Stimulated activated CD8-positive, alpha-beta memory T cell treated with anti-CD3 and anti-CD28 coated beads, Interleukin-12 subunit alpha, Interleukin-12 subunit beta, amount 100 ng/mL, for 24 hours (primary cell): ENCODE data around the gene USP47.

ENCODE experiments used
- DNase-seq: peaks from one replicate; pipeline ENCODE4 v3.0.0-alpha.2; 2020; ENCODE audit errors: extremely low read depth

USP47 gene, protein sequence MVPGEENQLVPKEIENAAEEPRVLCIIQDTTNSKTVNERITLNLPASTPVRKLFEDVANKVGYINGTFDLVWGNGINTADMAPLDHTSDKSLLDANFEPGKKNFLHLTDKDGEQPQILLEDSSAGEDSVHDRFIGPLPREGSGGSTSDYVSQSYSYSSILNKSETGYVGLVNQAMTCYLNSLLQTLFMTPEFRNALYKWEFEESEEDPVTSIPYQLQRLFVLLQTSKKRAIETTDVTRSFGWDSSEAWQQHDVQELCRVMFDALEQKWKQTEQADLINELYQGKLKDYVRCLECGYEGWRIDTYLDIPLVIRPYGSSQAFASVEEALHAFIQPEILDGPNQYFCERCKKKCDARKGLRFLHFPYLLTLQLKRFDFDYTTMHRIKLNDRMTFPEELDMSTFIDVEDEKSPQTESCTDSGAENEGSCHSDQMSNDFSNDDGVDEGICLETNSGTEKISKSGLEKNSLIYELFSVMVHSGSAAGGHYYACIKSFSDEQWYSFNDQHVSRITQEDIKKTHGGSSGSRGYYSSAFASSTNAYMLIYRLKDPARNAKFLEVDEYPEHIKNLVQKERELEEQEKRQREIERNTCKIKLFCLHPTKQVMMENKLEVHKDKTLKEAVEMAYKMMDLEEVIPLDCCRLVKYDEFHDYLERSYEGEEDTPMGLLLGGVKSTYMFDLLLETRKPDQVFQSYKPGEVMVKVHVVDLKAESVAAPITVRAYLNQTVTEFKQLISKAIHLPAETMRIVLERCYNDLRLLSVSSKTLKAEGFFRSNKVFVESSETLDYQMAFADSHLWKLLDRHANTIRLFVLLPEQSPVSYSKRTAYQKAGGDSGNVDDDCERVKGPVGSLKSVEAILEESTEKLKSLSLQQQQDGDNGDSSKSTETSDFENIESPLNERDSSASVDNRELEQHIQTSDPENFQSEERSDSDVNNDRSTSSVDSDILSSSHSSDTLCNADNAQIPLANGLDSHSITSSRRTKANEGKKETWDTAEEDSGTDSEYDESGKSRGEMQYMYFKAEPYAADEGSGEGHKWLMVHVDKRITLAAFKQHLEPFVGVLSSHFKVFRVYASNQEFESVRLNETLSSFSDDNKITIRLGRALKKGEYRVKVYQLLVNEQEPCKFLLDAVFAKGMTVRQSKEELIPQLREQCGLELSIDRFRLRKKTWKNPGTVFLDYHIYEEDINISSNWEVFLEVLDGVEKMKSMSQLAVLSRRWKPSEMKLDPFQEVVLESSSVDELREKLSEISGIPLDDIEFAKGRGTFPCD (N-terminal part only)

GRCh38 chr11:11841723-11842420, at the start of gene USP47:
TSS of gene USP47 (plus strand) at chr11:11841972. CDS start at chr11:11842186, 214 bp downstream.
- DNase-seq: peak; percentile 82

DNA sequence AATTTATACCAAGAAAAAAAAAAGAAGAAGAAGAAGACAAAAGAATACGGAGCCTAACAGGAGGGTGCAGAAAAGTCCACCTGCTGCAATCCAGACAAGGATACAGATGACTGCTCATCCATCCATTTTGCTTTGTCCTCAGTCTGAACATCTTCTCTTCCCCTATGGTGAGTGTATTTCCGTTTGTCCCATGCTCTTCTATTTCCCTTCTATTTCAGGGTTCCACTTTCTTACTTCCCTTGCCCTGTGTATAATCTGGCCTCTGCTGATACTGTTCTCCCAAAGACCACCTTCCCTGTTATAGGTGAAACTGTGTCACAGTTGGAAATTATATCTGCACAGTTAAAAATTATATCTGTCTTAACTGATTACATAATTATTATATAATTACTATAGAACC, 48.7 kb upstream of the USP47 start:
- no peak for DNase-seq

GRCh38 chr11:11798586-11799438, 43.0 kb upstream of the USP47 start:
- peak; percentile 14 for DNase-seq

GRCh38 chr11:11805228-11805627, 36.5 kb upstream of the USP47 start:
- DNase-seq: no peak

GRCh38 chr11:11806074-11806473, 35.7 kb upstream of the USP47 start:
- DNase-seq: no peak

- DNase-seq: no peak
Observed at GRCh38 chr11:11806586-11806985, 35.2 kb upstream of the USP47 start.

- no peak for DNase-seq
Observed at GRCh38 chr11:11807811-11808782, 33.7 kb upstream of the USP47 start.

- DNase-seq: no peak
Observed at GRCh38 chr11:11808992-11809615, 32.7 kb upstream of the USP47 start.

- DNase-seq: no peak
Observed at GRCh38 chr11:11810764-11811726, 30.7 kb upstream of the USP47 start.

GRCh38 chr11:11813288-11813962, 28.3 kb upstream of the USP47 start:
- no peak for DNase-seq

- no peak for DNase-seq
Observed at GRCh38 chr11:11814614-11815452, 26.9 kb upstream of the USP47 start.

GRCh38 chr11:11816511-11817314, 25.1 kb upstream of the USP47 start:
- DNase-seq: no peak

- DNase-seq: no peak
Observed at GRCh38 chr11:11817957-11818356, 23.8 kb upstream of the USP47 start.

GRCh38 chr11:11818529-11819121, 23.1 kb upstream of the USP47 start:
- no peak for DNase-seq

DNA sequence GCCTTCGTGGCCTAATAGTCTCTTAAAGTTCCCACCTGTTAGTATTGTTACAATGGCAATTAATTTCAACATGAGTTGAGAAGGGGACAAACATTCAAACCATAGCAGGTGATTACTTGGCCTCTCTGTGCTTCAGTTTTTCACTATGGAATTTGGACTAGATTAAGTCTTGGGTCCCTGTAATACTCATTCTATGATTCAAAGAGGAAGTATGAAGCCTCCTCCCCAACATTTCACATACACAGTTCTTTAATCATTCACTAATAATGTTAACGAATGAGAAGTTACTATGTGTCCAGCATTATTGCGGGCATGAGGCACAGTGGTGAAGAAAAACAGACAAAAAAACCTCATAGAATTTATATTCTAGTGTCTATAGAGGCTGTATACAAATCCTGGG, 19.9 kb upstream of the USP47 start:
- DNase-seq: no peak
